ENCODE results near the gene CCNO. TPM values are rescaled to one million over a fixed set of nuclear protein-coding genes. Genes with fewer than 3 reads are reported as not detected.

Gene CCNO
- total and polyA plus RNA-seq, 2 of the 8 experiments (the other 6 are each of a cell fraction or from before 2014, with no cell fraction given) = 0.14 to 0.41 TPM

DNA sequence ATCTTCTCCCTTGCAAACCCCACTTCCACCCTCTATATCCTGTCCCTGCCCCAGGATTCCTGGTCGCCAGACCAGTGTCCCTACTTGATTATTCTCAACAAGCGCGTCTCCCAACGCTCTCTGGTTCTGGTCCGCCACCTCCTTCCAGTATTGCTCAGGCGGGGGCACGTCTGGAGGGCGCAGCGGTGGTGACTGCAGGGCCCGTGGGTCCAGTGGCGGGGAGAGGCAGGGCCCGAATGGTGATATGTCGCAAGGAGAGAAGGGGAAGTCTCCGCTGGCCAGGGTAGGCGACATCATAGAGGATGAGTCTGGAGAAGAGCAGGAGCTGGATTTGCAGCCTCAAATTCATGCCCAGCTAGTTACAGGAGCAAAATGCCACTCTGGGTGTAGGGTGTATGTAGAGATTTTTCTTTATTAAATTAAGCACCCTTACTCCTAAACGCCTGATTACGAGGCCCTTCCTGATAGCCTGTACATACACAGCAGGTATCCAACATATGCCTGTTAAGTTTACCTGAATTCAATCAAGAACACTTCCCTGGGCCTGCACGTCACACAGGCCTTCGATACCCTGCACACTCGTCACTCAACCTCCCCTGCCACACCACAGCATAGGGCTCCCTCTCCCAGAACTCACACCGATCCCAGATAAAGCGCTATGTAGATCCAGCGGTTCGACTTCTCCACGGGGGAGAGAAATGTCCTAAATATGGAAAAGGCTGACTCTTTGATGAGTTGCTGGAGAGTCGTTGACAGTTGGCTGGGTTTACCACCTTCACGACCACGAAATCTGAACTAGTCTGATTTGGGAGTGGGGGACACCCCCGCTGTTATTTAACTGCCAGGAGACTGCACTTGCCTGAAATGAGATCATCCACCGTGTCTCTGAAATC lies 11.1 kb downstream of the CCNO start:
- no peak overlapping the region for H4K8ac ChIP-seq (ENCODE audit: extremely low read depth, insufficient read depth, low read length)
- DNase-seq (ENCODE audit: low read depth in 1 of 2, low spot score in 2 of 2) (no peak), FAIRE-seq (no peak)
- no peak overlapping the region for H3K27ac ChIP-seq (ENCODE audit: low read depth, low read length)
- no peak overlapping the region for H2BK5ac ChIP-seq (ENCODE audit: low read depth, low read length)
- no peak overlapping the region for H4K5ac ChIP-seq (ENCODE audit: insufficient read length, low read depth, low read length)
- CTCF ChIA-PET (ENCODE audit: partially characterized antibody) = interaction anchor here (0.7 to 7.6 kb wide), 3 partner anchors 13 to 75 kb away, joined by 3 to 105 read pairs (median 6); partner anchors contain the start of gene CCNO
- H2BK12ac ChIP-seq (ENCODE audit: low read depth, low read length) = peak overlapping the region; percentile 51; the same call in 1 of the 2 replicates
- peak; percentile 78 for TF ChIP-seq RNF2 (IDR thresholded peaks at IDR 0.05; ENCODE audit: borderline replicate concordance, low read depth, low read length, missing control alignments, poor library complexity, severe bottlenecking)
- TF ChIP-seq CBX8 (IDR thresholded peaks at IDR 0.05; ENCODE audit: borderline replicate concordance, low read depth, low read length) = peak; percentile 92; the same call in 1 of the 2 replicates
- TF ChIP-seq TCF12 (IDR thresholded peaks at IDR 0.05; ENCODE audit: low read depth, low read length) = 0 out of 2 replicates have a peak, but pooled peaks have one; percentile 2
- peak; percentile 92 for TF ChIP-seq SUZ12 (IDR thresholded peaks at IDR 0.05; ENCODE audit: low read length)
- TF ChIP-seq TBP (IDR thresholded peaks at IDR 0.05; ENCODE audit: low read depth, low read length) = no peak
- TF ChIP-seq ASH2L (IDR thresholded peaks at IDR 0.05; ENCODE audit: low read length) = peak; percentile 1
- no peak for TF ChIP-seq KDM1A (IDR thresholded peaks at IDR 0.05; ENCODE audit: borderline replicate concordance, low read length)
- peak overlapping the region; percentile 67 to 81 for H3K4me2 ChIP-seq (ENCODE audit: insufficient read depth in 1 of 2, low read depth in 2 of 2, low read length in 2 of 2)
- H3K4me1 ChIP-seq (replicated peaks in 1 of 4; ENCODE audit: control insufficient read depth in 3 of 4, insufficient read depth in 4 of 4, low read length in 3 of 4) = peaks cover 0 to 15% (median 5%) of the 10 kb centered on the region in 4 experiments; a peak in 6 of 7 replicates
- no peak overlapping the region for H4K91ac ChIP-seq (replicated peaks; ENCODE audit: insufficient read length, low read length)
- no peak overlapping the region for H2AK5ac ChIP-seq (ENCODE audit: low read depth, low read length)
- no peak overlapping the region for H2BK20ac ChIP-seq (ENCODE audit: low read length)
- H3K23ac ChIP-seq (ENCODE audit: insufficient read length) = no peak overlapping the region
- H3K27me3 ChIP-seq (replicated peaks in 1 of 4; ENCODE audit: control insufficient read depth in 3 of 4, extremely low read depth in 1 of 4, insufficient read depth in 3 of 4, low read length in 3 of 4) = peaks cover 61 to 79% (median 76%) of the 10 kb centered on the region in 4 experiments
- no peak overlapping the region for H3K18ac ChIP-seq (ENCODE audit: extremely low read depth, low read length)
- POLR2A ChIA-PET (ENCODE audit: partially characterized antibody) = interaction anchor here (0.7 to 2.8 kb wide), 2 partner anchors 11 to 38 kb away, joined by 3 to 21 read pairs; partner anchors contain the start of gene CCNO
- peaks cover 11% of the 10 kb centered on the region; the same call in 1 of the 2 replicates for H3K23me2 ChIP-seq (ENCODE audit: low read depth, low read length)
- H3K4me3 ChIP-seq (ENCODE audit: extremely low read depth in 1 of 4, insufficient read depth in 2 of 4, low read depth in 3 of 4, low read length in 4 of 4) = peak overlapping the region in 1 of 4 experiments; percentile 51; a peak in 2 of 8 replicates
- H3K9ac ChIP-seq (replicated peaks in 1 of 4; ENCODE audit: extremely low read depth in 1 of 4, low read depth in 3 of 4, low read length in 3 of 4) = no peak overlapping the region
- WGBS, 2 experiments (ENCODE audit: extremely low coverage in 1 of 2, insufficient coverage in 1 of 2, insufficient read length in 1 of 2, insufficient replicate concordance in 2 of 2, low coverage in 1 of 2, low lambda C conversion rate in 2 of 2, missing lambda C conversion rate in 1 of 2) = 8% methylated on average over 30 of the region's 30 CpGs; no CpG with 5 or more reads in 1 of the 2 experiments
- H2AFZ ChIP-seq (ENCODE audit: low read length) = no peak overlapping the region
- no peak overlapping the region for H3K4ac ChIP-seq (replicated peaks; ENCODE audit: insufficient read length, low read depth, low read length)
- H3K36me3 ChIP-seq (ENCODE audit: control insufficient read depth in 2 of 4, insufficient read depth in 4 of 4, low read length in 3 of 4) = peaks cover 0 to 6% (median 0%) of the 10 kb centered on the region in 4 experiments; a peak in 1 of 8 replicates
- H3K79me1 ChIP-seq (ENCODE audit: low read depth, low read length) = no peaks in the 10 kb centered on the region
- no peak overlapping the region for H2BK120ac ChIP-seq (replicated peaks; ENCODE audit: low read depth, low read length)
- no peaks in the 10 kb centered on the region for H3K79me2 ChIP-seq (ENCODE audit: control insufficient read depth in 1 of 2, insufficient read depth in 2 of 2, low read length in 2 of 2)
- H3K9me3 ChIP-seq (ENCODE audit: insufficient read depth in 2 of 2, low read depth in 1 of 2, low read length in 1 of 2) = no peaks in the 10 kb centered on the region
- peaks cover 3 to 25% of the 10 kb centered on the region in 2 experiments for H4K20me1 ChIP-seq (replicated peaks in 1 of 2; ENCODE audit: control insufficient read depth in 1 of 2, insufficient read depth in 2 of 2, low read length in 2 of 2)
- no peak overlapping the region for H2BK15ac ChIP-seq (ENCODE audit: low read length)
- no peak overlapping the region for H3K14ac ChIP-seq (ENCODE audit: insufficient read length)
- no peak overlapping the region for H3K56ac ChIP-seq (replicated peaks; ENCODE audit: insufficient read length, low read depth, low read length)
